Measurements from ENCODE around the gene KLK14.

KLK14 gene

DNA sequence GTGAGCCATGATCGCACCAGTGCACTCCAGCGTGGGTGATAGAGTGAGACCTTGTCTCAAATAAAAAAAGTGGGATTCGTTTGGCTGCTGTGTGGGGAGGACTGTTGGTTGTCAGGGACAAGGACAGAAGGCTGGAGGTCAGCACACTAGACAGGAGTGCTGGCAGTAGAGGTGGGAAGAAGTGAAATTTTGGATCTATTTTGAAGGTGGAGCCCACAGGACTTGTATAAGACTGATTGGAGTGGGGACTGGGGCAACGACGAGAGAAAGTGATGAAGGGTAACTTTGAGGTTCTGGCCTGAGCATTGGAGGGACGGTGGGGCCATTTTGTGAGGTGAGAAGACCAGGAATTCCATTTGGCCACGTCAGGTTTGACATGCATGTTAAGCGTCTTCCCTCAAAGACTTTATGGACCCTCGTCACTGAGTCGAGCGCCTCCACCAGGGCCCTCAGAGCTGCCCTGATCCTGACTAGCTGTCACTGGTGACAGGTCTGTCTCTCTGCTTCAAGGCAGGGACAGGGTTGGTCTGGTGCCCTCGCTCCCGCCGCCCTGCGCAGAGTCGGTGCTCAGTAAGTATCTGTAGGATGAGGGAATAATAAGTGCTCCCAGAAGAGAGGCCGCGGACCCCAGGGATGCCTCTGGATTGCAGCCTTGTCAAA lies 24.8 kb upstream of the KLK14 start:
- DNase-seq = peak in 1 of 5 experiments; percentile 60

DNA sequence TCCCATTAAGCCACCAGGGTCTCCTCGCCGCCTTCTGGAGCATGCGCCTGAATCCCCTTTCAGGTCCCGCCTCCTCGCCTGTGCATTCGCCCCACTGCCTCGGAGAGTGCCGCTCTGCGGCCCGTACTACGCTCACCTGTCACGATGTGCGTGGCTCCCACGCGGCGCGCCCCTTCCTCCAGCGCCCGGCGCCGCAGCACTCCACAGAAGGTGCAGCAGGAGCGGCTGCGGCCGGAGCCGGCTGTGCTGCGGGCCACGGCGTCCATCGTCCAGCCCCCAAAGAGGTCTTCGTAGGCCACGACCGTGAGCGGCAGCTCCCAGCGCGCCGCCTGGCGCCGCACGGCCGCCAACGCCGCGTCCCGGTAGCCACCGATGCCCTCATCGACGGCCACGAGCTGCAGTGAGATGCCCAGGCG lies 21.2 kb upstream of the KLK14 start:
- DNase-seq = no peak

DNA sequence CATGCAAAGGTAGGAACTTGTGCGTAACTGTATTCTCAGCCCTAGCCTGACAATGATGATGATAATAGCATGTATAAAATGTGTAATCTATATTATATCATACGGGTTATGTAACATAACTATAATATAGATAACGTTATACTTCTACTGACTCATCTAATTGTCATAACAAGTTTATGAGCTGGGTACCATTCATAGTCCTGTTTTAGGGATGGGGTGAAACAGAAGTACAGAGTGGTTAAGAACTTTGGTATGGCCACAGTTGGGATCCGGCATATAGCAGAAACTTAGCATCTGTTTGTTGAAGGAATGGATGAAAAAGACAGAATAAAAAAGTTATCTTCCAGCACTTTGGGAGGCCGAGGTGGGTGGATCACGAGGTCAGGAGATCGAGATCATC lies 20.3 kb upstream of the KLK14 start:
- no peak for DNase-seq

DNA sequence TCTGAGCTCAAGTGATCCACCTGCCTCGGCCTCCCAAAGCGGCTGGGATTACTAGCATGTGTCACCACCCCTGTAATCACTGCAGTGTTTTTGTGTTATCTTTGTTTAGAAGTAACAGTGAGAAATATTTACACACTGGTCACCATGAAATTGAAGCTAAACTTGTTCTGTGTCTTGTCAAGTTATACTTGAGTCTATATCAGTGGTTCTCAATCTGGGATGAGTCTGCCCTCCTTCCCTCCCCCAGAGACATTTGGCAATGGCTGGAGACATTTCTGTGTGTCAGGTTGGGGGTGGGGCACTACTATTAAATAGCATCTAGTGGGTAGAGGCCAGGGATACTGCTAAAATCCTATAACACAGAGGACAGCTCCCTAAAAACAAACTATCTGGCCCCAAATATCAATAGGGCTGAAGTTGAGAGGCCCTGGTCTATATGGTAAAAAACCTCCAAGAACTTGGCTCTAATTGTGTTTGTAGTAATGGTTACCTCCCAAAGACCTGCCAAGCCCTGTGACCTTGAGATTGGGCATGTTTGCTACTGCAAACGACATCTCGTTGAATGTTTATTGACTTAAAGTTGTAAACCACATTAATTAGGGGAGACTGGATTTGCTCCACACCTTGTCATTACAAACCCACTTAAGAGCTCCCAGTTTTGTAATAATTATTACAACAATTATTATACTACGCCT lies 18.6 kb upstream of the KLK14 start:
- DNase-seq = no peak

DNA sequence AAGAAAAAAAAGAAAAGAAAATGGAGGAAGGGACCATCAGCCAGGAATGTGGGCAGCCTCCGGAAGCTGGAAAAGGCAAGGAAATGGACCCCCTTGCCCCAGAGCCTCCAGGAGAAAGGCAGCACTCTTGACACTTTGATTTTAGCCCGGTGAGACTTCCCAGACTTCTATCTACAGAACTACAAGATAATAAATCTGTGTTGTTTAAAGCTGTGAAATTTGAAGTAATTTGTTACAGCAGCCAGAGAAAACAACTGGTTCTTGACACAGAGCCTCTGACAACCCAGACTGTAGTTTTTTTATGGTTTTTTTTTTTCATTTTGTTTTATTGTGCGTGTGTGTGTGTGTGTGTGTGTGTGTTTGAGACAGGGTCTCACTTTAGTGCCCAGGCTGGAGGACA lies 17.9 kb upstream of the KLK14 start:
- no peak for DNase-seq

GRCh38 chr19:51099047-51099382 lies 16.3 kb upstream of the KLK14 start:
- DNase-seq = no peak

- peak in 2 of 5 experiments; percentile 32 to 73 for DNase-seq
These were observed 15.8 kb upstream of the KLK14 start for GRCh38 chr19:51098365-51099046.

- no peak for DNase-seq
These were observed 15.1 kb upstream of the KLK14 start for GRCh38 chr19:51097796-51098195.

GRCh38 chr19:51097166-51097738 lies 14.6 kb upstream of the KLK14 start:
- peak; percentile 27 to 65 (median 63) for DNase-seq

- no peak for DNase-seq
These were observed 13.9 kb upstream of the KLK14 start for GRCh38 chr19:51096473-51097165.

DNA sequence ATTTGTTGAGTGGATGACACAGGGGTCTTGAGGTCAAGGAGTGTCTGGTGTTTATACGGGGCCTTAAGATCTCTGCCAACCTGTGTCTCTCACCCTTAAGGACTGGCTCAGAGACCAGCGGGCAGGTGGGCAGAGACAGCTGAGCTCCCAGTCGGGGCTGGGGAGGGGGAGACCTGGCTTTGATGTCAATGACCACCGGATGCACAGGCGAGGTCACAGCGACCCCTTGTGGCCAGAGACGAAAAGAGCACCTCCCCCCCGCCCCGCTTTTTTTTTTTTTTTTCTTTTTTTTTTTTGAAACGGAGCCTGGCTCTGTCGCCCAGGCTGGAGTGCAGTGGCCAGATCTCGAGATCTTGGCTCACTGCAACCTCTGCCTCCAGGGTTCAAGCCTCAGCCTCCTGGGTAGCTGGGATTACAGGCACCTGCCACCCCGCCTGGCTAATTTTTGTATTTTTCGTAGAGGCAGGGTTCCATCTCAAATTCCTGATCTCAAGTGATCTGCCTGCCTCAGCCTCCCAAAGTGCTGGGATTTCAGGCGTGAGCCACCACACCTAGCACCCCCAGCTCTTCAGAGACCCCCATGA lies 12.1 kb upstream of the KLK14 start:
- DNase-seq = peak in 1 of 5 experiments; percentile 29

DNA sequence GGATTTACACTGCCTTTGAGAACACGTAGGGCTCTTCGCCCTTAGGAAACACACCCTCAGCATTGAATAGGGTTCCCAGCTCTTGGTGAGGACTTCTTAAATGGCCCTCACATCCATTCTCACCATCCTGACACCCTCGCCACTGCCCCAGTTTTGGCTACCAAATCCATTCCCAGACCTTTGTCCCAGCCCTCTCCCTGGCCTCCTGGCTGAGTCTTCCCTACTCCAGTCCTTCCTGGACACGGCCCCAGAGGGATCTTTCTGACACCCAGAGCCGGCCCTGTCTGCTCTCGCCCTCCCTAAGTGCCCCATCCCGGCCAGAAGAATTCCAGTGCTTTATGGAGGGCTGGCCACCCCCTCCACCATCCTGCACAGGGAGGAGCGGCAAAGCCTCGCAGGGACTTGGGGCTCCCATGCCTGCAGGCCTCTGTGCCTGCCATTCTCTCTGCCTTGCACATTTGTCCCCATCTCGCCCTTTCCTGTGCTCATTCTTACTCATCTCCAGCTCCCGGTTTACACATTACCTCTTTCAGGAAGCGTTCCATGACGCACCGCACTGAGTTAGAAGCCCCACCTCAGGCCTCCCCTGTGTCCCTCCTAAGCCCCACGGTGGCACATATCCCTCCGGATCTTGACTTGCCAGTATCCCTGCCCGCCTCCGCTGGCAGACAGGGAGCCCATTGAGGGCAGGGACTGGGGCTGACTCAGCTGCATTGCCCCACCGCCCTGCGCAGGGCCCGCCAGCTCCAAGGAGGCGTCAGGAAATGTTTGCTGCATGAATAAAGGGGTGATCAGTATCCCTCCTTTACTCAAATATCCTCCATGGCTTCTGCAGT lies 11.0 kb upstream of the KLK14 start:
- no peak for DNase-seq

GRCh38 chr19:51093101-51093500 lies 10.4 kb upstream of the KLK14 start:
- DNase-seq = no peak

- DNase-seq = no peak
These were observed 9.5 kb upstream of the KLK14 start for GRCh38 chr19:51091895-51092873.

- DNase-seq = no peak
These were observed 8.4 kb upstream of the KLK14 start for GRCh38 chr19:51091126-51091525.

DNA sequence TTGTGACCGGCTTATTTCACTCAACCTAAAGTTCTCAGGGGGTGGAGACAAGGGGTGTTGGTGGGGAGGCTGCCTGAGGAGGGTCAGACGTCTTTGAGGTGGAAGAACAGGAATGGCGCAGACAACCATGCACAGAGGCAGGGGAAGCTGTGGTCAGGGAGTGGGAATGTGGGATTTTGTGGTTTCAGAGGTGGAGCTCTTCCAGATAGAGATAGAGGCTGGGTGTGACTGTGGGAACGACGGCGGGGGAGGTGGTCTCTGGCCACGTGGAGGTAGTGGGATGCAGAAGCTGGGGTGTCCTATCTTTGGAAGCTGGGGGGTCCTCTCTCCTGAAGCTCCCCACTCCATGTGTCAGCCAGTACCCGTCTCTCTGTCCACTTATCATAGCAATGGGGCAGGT lies 7.8 kb upstream of the KLK14 start:
- DNase-seq = no peak

DNA sequence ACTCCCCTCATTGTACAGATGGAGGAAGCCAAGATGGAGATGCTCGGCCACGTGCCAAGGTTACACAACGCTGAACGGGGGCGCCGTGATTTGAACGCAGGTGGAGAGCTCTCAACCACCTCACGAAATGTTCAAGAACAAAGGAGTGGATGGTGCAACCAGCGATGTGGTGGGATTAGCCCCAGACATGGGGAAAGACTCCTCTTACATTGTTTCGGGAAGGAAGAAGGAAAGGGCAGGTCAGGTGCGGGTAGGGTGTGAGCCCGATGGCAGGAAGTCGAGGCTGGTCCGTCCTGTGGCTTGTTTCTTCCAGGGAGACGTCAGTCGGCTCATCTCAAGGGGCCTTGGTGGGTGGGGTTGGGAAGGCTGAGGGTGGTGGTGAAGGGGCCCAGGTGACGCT lies 7.1 kb upstream of the KLK14 start:
- no peak for DNase-seq

DNA sequence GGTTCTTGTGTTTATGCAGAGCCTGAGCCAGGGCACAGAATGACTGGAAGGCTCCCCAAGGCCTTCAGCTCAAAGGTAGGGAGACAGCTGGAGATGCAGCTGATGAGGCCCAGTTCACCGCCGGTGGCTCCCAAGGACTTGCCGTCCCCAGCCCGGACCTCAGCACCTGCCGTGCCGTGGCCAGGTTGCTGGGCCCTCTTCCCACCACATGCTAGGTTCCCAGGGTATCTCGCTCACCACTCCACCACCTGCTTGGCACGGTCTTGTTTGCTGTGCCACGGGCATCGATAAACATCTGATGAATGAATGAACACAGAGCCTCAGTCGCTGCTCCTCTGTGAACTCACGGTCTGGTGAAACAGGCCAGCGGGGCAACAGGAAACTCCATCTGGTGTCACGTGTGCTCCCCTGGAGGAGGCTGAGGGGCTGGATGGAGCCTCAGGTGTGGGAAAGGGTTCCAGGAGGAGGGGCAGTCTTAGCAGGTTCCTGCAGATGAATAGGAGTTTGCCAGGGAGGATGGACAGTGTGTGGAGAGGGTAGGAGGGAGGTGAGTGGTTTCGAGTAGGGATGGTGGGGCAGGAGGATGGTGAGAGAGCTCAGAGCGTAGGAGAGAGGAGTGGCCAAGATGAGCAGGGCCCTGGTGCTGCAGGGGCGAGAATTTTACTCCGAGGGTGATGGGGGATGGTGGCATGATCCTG lies 3.6 kb upstream of the KLK14 start:
- DNase-seq = no peak

DNA sequence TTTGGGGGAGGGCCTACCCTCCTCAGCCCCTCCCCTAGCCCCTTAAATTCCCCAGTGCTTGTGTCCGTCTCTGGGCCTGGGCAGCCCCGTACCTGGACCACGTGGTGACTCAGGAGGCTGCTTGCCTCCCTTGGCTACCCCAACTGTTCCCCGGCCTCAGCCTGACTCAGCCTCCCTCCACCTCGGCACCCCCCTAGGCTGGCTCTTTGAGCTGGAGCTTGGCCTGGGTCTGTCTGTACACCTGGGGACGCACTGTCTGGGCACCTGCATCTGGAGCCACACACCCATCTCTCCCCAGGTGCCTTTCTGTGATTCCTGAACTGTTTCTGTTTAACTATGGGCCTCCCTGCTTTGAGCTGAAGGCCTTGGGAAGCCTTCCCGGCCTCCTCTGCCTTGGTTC lies 1.8 kb upstream of the KLK14 start:
- no peak for DNase-seq

DNA sequence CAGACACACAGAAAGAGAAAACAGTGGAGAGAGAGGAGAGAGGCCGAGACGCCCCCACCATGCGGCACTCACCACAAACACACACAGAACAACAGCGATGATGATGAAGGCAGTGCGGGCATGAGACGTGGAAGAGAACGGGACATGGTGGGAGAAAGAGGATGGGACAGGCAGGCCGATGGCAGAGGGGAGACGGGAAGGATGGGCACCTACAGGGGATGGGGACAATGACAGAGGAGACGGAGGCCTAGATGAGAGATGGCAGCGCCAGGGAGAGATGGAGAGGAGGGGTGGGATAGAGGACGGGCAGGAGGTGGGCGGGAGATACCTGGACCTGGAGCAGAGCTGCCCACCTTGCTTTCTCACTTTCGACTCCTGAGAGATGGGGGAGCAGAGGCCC lies 1.1 kb upstream of the KLK14 start:
- DNase-seq = no peak

Data from T-helper 2 cell (primary cell).